WTC11 (cell line): Measurements from ENCODE around the gene GRAMD4. TPM values are rescaled to one million over a fixed set of nuclear protein-coding genes. Genes with fewer than 3 reads are reported as not detected.

ENCODE experiments used
- ATAC-seq: fragments of 200-7000 bp; cut with Tn5 transposase; 2 replicates; pipeline ENCODE4 v1.10.0; 2021; ENCODE audit warnings: mild to moderate bottlenecking, moderate library complexity
- CTCF ChIA-PET: fragments of 300-600 bp; sonication (Branson Sonifier 250); formaldehyde crosslinking; loops from one replicate; lab custom pipeline; 2021; ENCODE audit warnings: antibody characterized with exemption; lab: Charles Lee
- POLR2A ChIA-PET: fragments of 350-600 bp; sonication (Branson Sonifier 250); formaldehyde crosslinking; loops from one replicate; lab custom pipeline; 2021; ENCODE audit warnings: antibody characterized with exemption; lab: Charles Lee
- DNase-seq: peaks from one replicate; pipeline ENCODE4 v3.0.0; 2021; ENCODE audit warnings: low spot score
- H3K27ac Mint-ChIP-seq: 2 replicates; pipeline ENCODE4 v1.8.0; 2021; ENCODE audit warnings: mixed read lengths
- H3K27me3 Mint-ChIP-seq: 2 replicates; pipeline ENCODE4 v1.8.0; 2021; ENCODE audit warnings: low read depth, mild to moderate bottlenecking, moderate library complexity, mixed read lengths
- H3K36me3 Mint-ChIP-seq: 2 replicates; pipeline ENCODE4 v1.8.0; 2021; ENCODE audit warnings: mixed read lengths
- H3K4me1 Mint-ChIP-seq: 2 replicates; pipeline ENCODE4 v1.8.0; 2022; ENCODE audit warnings: mixed read lengths
- H3K4me3 Mint-ChIP-seq: 2 replicates; pipeline ENCODE4 v1.8.0; 2021; ENCODE audit warnings: mild to moderate bottlenecking, moderate library complexity, mixed read lengths
- H3K9me3 Mint-ChIP-seq: 2 replicates; pipeline ENCODE4 v1.8.0; 2021; ENCODE audit warnings: mixed read lengths
- CREB1 ChIP-seq: sonication (generic); formaldehyde crosslinking; IDR thresholded peaks from 2 replicates; pipeline ENCODE4 v1.8.0; 2023; ENCODE audit warnings: mild to moderate bottlenecking, missing genetic modification reagents
- CREM ChIP-seq: sonication (generic); formaldehyde crosslinking; IDR thresholded peaks from 2 replicates; pipeline ENCODE4 v1.8.1; 2022; ENCODE audit warnings: mild to moderate bottlenecking, missing genetic modification reagents, moderate library complexity
- ELF4 ChIP-seq: sonication (generic); formaldehyde crosslinking; IDR thresholded peaks from 2 replicates; pipeline ENCODE4 v1.8.1; 2022; ENCODE audit warnings: low read depth, mild to moderate bottlenecking, moderate library complexity, missing genetic modification reagents
- ESRRA ChIP-seq: sonication (generic); formaldehyde crosslinking; IDR thresholded peaks from 2 replicates; pipeline ENCODE4 v1.8.1; 2022; ENCODE audit warnings: mild to moderate bottlenecking, missing genetic modification reagents, borderline replicate concordance
- FOXP1 ChIP-seq: sonication (generic); formaldehyde crosslinking; IDR thresholded peaks from 2 replicates; pipeline ENCODE4 v1.8.0; 2022; ENCODE audit warnings: missing genetic modification reagents, mild to moderate bottlenecking, moderate library complexity, borderline replicate concordance
- JUN ChIP-seq: sonication (generic); formaldehyde crosslinking; IDR thresholded peaks from 2 replicates; pipeline ENCODE4 v1.8.0; 2023; ENCODE audit warnings: mild to moderate bottlenecking, missing genetic modification reagents
- KAT7 ChIP-seq: sonication (generic); formaldehyde crosslinking; IDR thresholded peaks from 2 replicates; pipeline ENCODE4 v1.8.1; 2023; ENCODE audit warnings: missing genetic modification reagents, mild to moderate bottlenecking, borderline replicate concordance
- NFE2L1 ChIP-seq: sonication (generic); formaldehyde crosslinking; IDR thresholded peaks from 2 replicates; pipeline ENCODE4 v1.8.1; 2023; ENCODE audit warnings: missing genetic modification reagents
- NR3C1 ChIP-seq: sonication (generic); formaldehyde crosslinking; conservative IDR thresholded peaks from 2 replicates; pipeline ENCODE4 v1.8.1; 2023; ENCODE audit warnings: low read depth, mild to moderate bottlenecking, missing genetic modification reagents
- PRRX2 ChIP-seq: fragments of 250-450 bp; sonication (Bioruptor Pico); IDR thresholded peaks from 2 replicates; pipeline ENCODE4 v1.8.0; 2021; ENCODE audit warnings: mild to moderate bottlenecking
- SOX15 ChIP-seq: fragments of 250-450 bp; sonication (Bioruptor Pico); IDR thresholded peaks from 2 replicates; pipeline ENCODE4 v1.9.0; 2021; ENCODE audit warnings: mild to moderate bottlenecking
- TEAD4 ChIP-seq: sonication (generic); formaldehyde crosslinking; IDR thresholded peaks from 2 replicates; pipeline ENCODE4 v1.8.0; 2022; ENCODE audit warnings: mild to moderate bottlenecking, missing genetic modification reagents
- TP53 ChIP-seq: sonication (generic); formaldehyde crosslinking; IDR thresholded peaks from 2 replicates; pipeline ENCODE4 v1.8.1; 2023; ENCODE audit warnings: mild to moderate bottlenecking, missing genetic modification reagents
- ZNF416 ChIP-seq: fragments of 250-450 bp; sonication (Bioruptor Pico); IDR thresholded peaks from 2 replicates; pipeline ENCODE4 v1.9.0; 2021; ENCODE audit warnings: mild to moderate bottlenecking, inconsistent platforms
- ZNF423 ChIP-seq: fragments of 250-450 bp; sonication (Bioruptor Pico); IDR thresholded peaks from 2 replicates; pipeline ENCODE4 v2.1.2; 2022; ENCODE audit warnings: mild to moderate bottlenecking, moderate library complexity
- total RNA-seq: library from RNA; stranded (reverse); gene quantifications from 3 replicates; pipeline ENCODE4 v1.2.3, GENCODE V29; 2021
- TF ChIP-seq, protein P1 (sequence below): sonication (generic); formaldehyde crosslinking; IDR thresholded peaks from 2 replicates; pipeline ENCODE4 v1.8.0; 2023; ENCODE audit warnings: mild to moderate bottlenecking, missing genetic modification reagents
- TF ChIP-seq, protein P2 (sequence below): sonication (generic); formaldehyde crosslinking; conservative IDR thresholded peaks from 2 replicates; pipeline ENCODE4 v1.8.1; 2022; ENCODE audit warnings: mild to moderate bottlenecking, missing genetic modification reagents
- TF ChIP-seq, protein P3 (sequence below): sonication (generic); formaldehyde crosslinking; IDR thresholded peaks from 2 replicates; pipeline ENCODE4 v1.8.0; 2023; ENCODE audit warnings: missing genetic modification reagents, mild to moderate bottlenecking, borderline replicate concordance
- TF ChIP-seq, protein P4 (sequence below): fragments of 250-450 bp; sonication (Bioruptor Pico); IDR thresholded peaks from 2 replicates; pipeline ENCODE4 v1.8.0; 2021; ENCODE audit warnings: mild to moderate bottlenecking
- TF ChIP-seq, protein P5 (sequence below): fragments of 250-450 bp; sonication (Bioruptor Pico); IDR thresholded peaks from 2 replicates; pipeline ENCODE4 v1.9.0; 2021; ENCODE audit warnings: mild to moderate bottlenecking, borderline replicate concordance
- TF ChIP-seq, protein P6 (sequence below): sonication (generic); formaldehyde crosslinking; IDR thresholded peaks from 2 replicates; pipeline ENCODE4 v1.8.0; 2022; ENCODE audit warnings: mild to moderate bottlenecking, missing genetic modification reagents
- TF ChIP-seq, protein P7 (sequence below): sonication (generic); formaldehyde crosslinking; IDR thresholded peaks from 2 replicates; pipeline ENCODE4 v1.8.1; 2023; ENCODE audit warnings: mild to moderate bottlenecking, missing genetic modification reagents

GRAMD4 gene
- total RNA-seq, 1 experiment from 2014 or later, result 41.0 TPM

DNA sequence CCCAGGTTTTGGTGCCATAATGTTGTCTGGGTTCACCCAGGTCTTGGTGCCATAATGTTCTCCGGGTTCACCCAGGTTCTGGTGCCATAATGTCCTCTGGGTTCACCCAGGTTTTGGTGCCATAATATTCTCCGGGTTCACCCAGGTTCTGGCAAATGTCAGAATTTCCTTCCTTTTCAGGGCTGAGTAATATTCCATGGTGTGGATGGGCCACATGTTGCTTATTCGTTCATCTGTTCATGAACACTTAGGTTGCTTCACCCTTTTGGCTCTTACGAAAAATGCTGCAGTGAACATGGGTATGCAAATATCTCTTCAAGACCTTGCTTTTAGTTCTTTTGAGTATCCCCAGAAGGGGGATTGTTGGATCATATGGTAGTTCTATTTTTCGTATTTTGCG, 15.1 kb upstream of the GRAMD4 start:
- TF ChIP-seq TP53 (no peak), ZNF423 (CRISPR knock-in tag) (no peak), ELF4 (CRISPR knock-in tag) (no peak), KAT7 (CRISPR knock-in tag) (no peak), SOX15 (CRISPR knock-in tag) (no peak), JUN (CRISPR knock-in tag) (no peak), PRRX2 (no peak), CREB1 (CRISPR knock-in tag) (no peak)
- TF ChIP-seq, protein P1, sequence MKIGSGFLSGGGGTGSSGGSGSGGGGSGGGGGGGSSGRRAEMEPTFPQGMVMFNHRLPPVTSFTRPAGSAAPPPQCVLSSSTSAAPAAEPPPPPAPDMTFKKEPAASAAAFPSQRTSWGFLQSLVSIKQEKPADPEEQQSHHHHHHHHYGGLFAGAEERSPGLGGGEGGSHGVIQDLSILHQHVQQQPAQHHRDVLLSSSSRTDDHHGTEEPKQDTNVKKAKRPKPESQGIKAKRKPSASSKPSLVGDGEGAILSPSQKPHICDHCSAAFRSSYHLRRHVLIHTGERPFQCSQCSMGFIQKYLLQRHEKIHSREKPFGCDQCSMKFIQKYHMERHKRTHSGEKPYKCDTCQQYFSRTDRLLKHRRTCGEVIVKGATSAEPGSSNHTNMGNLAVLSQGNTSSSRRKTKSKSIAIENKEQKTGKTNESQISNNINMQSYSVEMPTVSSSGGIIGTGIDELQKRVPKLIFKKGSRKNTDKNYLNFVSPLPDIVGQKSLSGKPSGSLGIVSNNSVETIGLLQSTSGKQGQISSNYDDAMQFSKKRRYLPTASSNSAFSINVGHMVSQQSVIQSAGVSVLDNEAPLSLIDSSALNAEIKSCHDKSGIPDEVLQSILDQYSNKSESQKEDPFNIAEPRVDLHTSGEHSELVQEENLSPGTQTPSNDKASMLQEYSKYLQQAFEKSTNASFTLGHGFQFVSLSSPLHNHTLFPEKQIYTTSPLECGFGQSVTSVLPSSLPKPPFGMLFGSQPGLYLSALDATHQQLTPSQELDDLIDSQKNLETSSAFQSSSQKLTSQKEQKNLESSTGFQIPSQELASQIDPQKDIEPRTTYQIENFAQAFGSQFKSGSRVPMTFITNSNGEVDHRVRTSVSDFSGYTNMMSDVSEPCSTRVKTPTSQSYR (CRISPR knock-in tag), result no peak
- TF ChIP-seq, protein P2, sequence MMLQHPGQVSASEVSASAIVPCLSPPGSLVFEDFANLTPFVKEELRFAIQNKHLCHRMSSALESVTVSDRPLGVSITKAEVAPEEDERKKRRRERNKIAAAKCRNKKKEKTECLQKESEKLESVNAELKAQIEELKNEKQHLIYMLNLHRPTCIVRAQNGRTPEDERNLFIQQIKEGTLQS (CRISPR knock-in tag), result no peak
- TF ChIP-seq, protein P3, sequence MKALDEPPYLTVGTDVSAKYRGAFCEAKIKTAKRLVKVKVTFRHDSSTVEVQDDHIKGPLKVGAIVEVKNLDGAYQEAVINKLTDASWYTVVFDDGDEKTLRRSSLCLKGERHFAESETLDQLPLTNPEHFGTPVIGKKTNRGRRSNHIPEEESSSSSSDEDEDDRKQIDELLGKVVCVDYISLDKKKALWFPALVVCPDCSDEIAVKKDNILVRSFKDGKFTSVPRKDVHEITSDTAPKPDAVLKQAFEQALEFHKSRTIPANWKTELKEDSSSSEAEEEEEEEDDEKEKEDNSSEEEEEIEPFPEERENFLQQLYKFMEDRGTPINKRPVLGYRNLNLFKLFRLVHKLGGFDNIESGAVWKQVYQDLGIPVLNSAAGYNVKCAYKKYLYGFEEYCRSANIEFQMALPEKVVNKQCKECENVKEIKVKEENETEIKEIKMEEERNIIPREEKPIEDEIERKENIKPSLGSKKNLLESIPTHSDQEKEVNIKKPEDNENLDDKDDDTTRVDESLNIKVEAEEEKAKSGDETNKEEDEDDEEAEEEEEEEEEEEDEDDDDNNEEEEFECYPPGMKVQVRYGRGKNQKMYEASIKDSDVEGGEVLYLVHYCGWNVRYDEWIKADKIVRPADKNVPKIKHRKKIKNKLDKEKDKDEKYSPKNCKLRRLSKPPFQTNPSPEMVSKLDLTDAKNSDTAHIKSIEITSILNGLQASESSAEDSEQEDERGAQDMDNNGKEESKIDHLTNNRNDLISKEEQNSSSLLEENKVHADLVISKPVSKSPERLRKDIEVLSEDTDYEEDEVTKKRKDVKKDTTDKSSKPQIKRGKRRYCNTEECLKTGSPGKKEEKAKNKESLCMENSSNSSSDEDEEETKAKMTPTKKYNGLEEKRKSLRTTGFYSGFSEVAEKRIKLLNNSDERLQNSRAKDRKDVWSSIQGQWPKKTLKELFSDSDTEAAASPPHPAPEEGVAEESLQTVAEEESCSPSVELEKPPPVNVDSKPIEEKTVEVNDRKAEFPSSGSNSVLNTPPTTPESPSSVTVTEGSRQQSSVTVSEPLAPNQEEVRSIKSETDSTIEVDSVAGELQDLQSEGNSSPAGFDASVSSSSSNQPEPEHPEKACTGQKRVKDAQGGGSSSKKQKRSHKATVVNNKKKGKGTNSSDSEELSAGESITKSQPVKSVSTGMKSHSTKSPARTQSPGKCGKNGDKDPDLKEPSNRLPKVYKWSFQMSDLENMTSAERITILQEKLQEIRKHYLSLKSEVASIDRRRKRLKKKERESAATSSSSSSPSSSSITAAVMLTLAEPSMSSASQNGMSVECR (CRISPR knock-in tag), result no peak
- TF ChIP-seq, protein P4, sequence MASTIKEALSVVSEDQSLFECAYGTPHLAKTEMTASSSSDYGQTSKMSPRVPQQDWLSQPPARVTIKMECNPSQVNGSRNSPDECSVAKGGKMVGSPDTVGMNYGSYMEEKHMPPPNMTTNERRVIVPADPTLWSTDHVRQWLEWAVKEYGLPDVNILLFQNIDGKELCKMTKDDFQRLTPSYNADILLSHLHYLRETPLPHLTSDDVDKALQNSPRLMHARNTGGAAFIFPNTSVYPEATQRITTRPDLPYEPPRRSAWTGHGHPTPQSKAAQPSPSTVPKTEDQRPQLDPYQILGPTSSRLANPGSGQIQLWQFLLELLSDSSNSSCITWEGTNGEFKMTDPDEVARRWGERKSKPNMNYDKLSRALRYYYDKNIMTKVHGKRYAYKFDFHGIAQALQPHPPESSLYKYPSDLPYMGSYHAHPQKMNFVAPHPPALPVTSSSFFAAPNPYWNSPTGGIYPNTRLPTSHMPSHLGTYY (CRISPR knock-in tag), result no peak
- TF ChIP-seq, protein P5, sequence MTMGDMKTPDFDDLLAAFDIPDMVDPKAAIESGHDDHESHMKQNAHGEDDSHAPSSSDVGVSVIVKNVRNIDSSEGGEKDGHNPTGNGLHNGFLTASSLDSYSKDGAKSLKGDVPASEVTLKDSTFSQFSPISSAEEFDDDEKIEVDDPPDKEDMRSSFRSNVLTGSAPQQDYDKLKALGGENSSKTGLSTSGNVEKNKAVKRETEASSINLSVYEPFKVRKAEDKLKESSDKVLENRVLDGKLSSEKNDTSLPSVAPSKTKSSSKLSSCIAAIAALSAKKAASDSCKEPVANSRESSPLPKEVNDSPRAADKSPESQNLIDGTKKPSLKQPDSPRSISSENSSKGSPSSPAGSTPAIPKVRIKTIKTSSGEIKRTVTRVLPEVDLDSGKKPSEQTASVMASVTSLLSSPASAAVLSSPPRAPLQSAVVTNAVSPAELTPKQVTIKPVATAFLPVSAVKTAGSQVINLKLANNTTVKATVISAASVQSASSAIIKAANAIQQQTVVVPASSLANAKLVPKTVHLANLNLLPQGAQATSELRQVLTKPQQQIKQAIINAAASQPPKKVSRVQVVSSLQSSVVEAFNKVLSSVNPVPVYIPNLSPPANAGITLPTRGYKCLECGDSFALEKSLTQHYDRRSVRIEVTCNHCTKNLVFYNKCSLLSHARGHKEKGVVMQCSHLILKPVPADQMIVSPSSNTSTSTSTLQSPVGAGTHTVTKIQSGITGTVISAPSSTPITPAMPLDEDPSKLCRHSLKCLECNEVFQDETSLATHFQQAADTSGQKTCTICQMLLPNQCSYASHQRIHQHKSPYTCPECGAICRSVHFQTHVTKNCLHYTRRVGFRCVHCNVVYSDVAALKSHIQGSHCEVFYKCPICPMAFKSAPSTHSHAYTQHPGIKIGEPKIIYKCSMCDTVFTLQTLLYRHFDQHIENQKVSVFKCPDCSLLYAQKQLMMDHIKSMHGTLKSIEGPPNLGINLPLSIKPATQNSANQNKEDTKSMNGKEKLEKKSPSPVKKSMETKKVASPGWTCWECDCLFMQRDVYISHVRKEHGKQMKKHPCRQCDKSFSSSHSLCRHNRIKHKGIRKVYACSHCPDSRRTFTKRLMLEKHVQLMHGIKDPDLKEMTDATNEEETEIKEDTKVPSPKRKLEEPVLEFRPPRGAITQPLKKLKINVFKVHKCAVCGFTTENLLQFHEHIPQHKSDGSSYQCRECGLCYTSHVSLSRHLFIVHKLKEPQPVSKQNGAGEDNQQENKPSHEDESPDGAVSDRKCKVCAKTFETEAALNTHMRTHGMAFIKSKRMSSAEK, result no peak
- ChIA-PET POLR2A (no interaction called here), CTCF (no interaction called here)
- no peak overlapping the region for H3K4me3 Mint-ChIP-seq
- H3K9me3 Mint-ChIP-seq, result peaks cover 5% of the 10 kb centered on the region
- peaks cover 7% of the 10 kb centered on the region for H3K36me3 Mint-ChIP-seq
- H3K27ac Mint-ChIP-seq, result no peak overlapping the region
- peaks cover 9% of the 10 kb centered on the region for H3K4me1 Mint-ChIP-seq
- DNase-seq (no peak), ATAC-seq (no peak)
- H3K27me3 Mint-ChIP-seq, result no peaks in the 10 kb centered on the region; the same call in 1 of the 2 replicates

DNA sequence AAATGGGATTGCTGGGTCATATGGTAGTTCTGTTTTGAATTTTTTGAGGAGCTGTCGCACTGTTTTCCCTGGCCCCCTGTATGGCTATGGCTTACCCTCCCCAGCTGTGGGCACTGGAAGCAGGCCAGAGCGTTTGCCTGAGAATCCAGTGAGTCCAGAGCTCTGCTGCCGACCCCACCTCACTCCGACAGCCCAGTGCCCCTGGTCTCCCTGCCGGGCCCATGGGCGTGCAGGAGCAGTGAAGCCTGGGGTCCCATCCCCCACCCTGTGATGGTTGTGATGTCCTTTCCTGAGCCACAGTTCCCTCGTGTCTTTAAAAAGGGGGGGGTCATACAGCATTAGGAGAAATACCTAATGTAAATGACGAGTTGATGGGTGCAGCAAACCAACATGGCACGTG, 13.3 kb upstream of the GRAMD4 start:
- CTCF ChIA-PET, result no interaction called here
- peaks cover 9% of the 10 kb centered on the region for H3K4me1 Mint-ChIP-seq
- no peak overlapping the region for H3K27ac Mint-ChIP-seq
- no peak for ATAC-seq
- DNase-seq, result no peak
- POLR2A ChIA-PET, result no interaction called here
- peaks cover 5% of the 10 kb centered on the region for H3K9me3 Mint-ChIP-seq
- H3K27me3 Mint-ChIP-seq, result no peaks in the 10 kb centered on the region; the same call in 1 of the 2 replicates
- no peak overlapping the region for H3K4me3 Mint-ChIP-seq
- peaks cover 7% of the 10 kb centered on the region for H3K36me3 Mint-ChIP-seq
- TF ChIP-seq FOXP1, result no peak
- TF ChIP-seq, protein P6, sequence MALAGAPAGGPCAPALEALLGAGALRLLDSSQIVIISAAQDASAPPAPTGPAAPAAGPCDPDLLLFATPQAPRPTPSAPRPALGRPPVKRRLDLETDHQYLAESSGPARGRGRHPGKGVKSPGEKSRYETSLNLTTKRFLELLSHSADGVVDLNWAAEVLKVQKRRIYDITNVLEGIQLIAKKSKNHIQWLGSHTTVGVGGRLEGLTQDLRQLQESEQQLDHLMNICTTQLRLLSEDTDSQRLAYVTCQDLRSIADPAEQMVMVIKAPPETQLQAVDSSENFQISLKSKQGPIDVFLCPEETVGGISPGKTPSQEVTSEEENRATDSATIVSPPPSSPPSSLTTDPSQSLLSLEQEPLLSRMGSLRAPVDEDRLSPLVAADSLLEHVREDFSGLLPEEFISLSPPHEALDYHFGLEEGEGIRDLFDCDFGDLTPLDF (CRISPR knock-in tag), result no peak
- TF ChIP-seq TEAD4 (CRISPR knock-in tag), result no peak
- TF ChIP-seq ZNF416 (CRISPR knock-in tag), result no peak
- TF ChIP-seq ESRRA, result no peak
- TF ChIP-seq NFE2L1 (CRISPR knock-in tag), result no peak
- no peak for TF ChIP-seq CREM (CRISPR knock-in tag)
- TF ChIP-seq, protein P7, sequence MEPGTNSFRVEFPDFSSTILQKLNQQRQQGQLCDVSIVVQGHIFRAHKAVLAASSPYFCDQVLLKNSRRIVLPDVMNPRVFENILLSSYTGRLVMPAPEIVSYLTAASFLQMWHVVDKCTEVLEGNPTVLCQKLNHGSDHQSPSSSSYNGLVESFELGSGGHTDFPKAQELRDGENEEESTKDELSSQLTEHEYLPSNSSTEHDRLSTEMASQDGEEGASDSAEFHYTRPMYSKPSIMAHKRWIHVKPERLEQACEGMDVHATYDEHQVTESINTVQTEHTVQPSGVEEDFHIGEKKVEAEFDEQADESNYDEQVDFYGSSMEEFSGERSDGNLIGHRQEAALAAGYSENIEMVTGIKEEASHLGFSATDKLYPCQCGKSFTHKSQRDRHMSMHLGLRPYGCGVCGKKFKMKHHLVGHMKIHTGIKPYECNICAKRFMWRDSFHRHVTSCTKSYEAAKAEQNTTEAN, result no peak
- no peak for TF ChIP-seq JUN (CRISPR knock-in tag)
- TF ChIP-seq NR3C1 (CRISPR knock-in tag), result no peak
